Breast epithelium (tissue), 4 donors: ENCODE results near the gene KCNK15. TPM values are rescaled to one million over a fixed set of nuclear protein-coding genes. Genes with fewer than 3 reads are reported as not detected.

Experiments
- DNase-seq, 2 donors: peaks; one replicate each; pipeline ENCODE4 v3.0.0-alpha.2; 2019; ENCODE audit warnings: low spot score in 2 of 2
- H3K27ac ChIP-seq, 2 donors: fragments of 200-600 bp; sonication (generic) in 1 of 2; one replicate each; pipeline ENCODE4 v1.5.1; 2016 to 2019; ENCODE audit warnings: mild to moderate bottlenecking in 1 of 2
- H3K27me3 ChIP-seq, 2 donors: fragments of 200-600 bp; sonication (generic) in 1 of 2; one replicate each; pipeline versions ENCODE4 v1.5.1 to v1.6.0; 2017 to 2019; ENCODE audit warnings: control low read depth in 1 of 2, mild to moderate bottlenecking in 1 of 2
- H3K36me3 ChIP-seq: fragments of 200-600 bp; one replicate; pipeline ENCODE4 v1.5.1; 2019
- H3K4me1 ChIP-seq, 2 donors: fragments of 200-600 bp; sonication (generic); one replicate each; pipeline ENCODE4 v1.5.1; 2016 to 2019; ENCODE audit warnings: control low read depth in 1 of 2
- H3K4me3 ChIP-seq, 3 donors: fragments of 200-600 bp; sonication (generic); 1 replicate in 2 of 3; 2 replicates in 1 of 3; pipeline ENCODE4 v1.5.1; 2016 to 2019; ENCODE audit warnings: mild to moderate bottlenecking in 3 of 3, moderate library complexity in 2 of 3
- H3K9me3 ChIP-seq, 2 donors: fragments of 200-600 bp; sonication (generic) in 1 of 2; one replicate each; pipeline ENCODE4 v1.5.1; 2016 to 2019; ENCODE audit warnings: control low read depth in 1 of 2
- CTCF ChIP-seq, 3 donors: fragments of 450-650 bp; IDR thresholded peaks; one replicate each; pipeline ENCODE4 v1.5.1; 2016 to 2017; ENCODE audit warnings: antibody characterized with exemption in 3 of 3, mild to moderate bottlenecking in 3 of 3, moderate library complexity in 3 of 3
- POLR2A ChIP-seq: fragments of 450-650 bp; IDR thresholded peaks from one replicate; pipeline ENCODE4 v1.6.1; 2016; ENCODE audit warnings: antibody characterized with exemption, mild to moderate bottlenecking, moderate library complexity
- POLR2AphosphoS5 ChIP-seq, 3 donors: sonication (generic); formaldehyde crosslinking; IDR thresholded peaks; one replicate each; pipeline ENCODE4 v1.6.1; 2017; ENCODE audit warnings: antibody characterized with exemption in 3 of 3
- intact Hi-C: fragments of 100-400 bp; cut with DNase I; formaldehyde crosslinking; loops from one replicate; pipeline ENCODE4 v1.15.1; 2023; ENCODE audit warnings: low total_unique reads
- total RNA-seq, 3 donors: library from RNA; depleted of rRNA; stranded (reverse); fragments of >200 nt; gene quantifications; one replicate each; pipeline ENCODE4 v1.1.0, GENCODE V29; 2016

KCNK15 gene
- total RNA-seq, 3 donors from 2014 or later, result 5.0 to 7.3 (median 5.6) TPM

- intact Hi-C loops, result no loop called here
- Histone ChIP-seq H3K36me3 (no peaks in the 10 kb centered on the region), H3K4me1 (peaks cover 10 to 17% of the 10 kb centered on the region in 2 donors), H3K9me3 (no peaks in the 10 kb centered on the region), H3K27me3 (no peaks in the 10 kb centered on the region), H3K27ac (peak overlapping the region; percentile 81 to 94), H3K4me3 (no peak overlapping the region)
- no peak for TF ChIP-seq POLR2AphosphoS5 (IDR thresholded peaks at IDR 0.05)
- TF ChIP-seq CTCF (IDR thresholded peaks at IDR 0.05), result no peak
- no peak for TF ChIP-seq POLR2A
- no peak for DNase-seq
Observed at GRCh38 chr20:44704551-44704971, 41.1 kb upstream of the KCNK15 start.

GRCh38 chr20:44705364-44706094 lies 40.1 kb upstream of the KCNK15 start:
- Histone ChIP-seq H3K27ac (peak overlapping the region; percentile 81 to 94), H3K4me3 (no peak overlapping the region), H3K9me3 (no peaks in the 10 kb centered on the region), H3K27me3 (no peaks in the 10 kb centered on the region), H3K36me3 (no peaks in the 10 kb centered on the region), H3K4me1 (peaks cover 10 to 17% of the 10 kb centered on the region in 2 donors)
- TF ChIP-seq POLR2A, result no peak
- no peak for TF ChIP-seq CTCF (IDR thresholded peaks at IDR 0.05)
- no peak for TF ChIP-seq POLR2AphosphoS5 (IDR thresholded peaks at IDR 0.05)
- intact Hi-C loops, result no loop called here
- DNase-seq, result no peak

GRCh38 chr20:44706301-44707017 lies 39.2 kb upstream of the KCNK15 start:
- Histone ChIP-seq H3K27me3 (peaks cover 0 to 3% of the 10 kb centered on the region in 2 donors), H3K9me3 (no peaks in the 10 kb centered on the region), H3K4me3 (no peak overlapping the region), H3K36me3 (no peaks in the 10 kb centered on the region), H3K27ac (peak overlapping the region; percentile 81 to 94), H3K4me1 (peaks cover 10 to 17% of the 10 kb centered on the region in 2 donors)
- TF ChIP-seq POLR2A (no peak), POLR2AphosphoS5 (IDR thresholded peaks at IDR 0.05) (peak in 1 of 3 donors; percentile 57)
- intact Hi-C loops, result no loop called here
- peak in 1 of 2 donors; percentile 67 for DNase-seq

- TF ChIP-seq POLR2A (no peak), CTCF (IDR thresholded peaks at IDR 0.05) (no peak), POLR2AphosphoS5 (IDR thresholded peaks at IDR 0.05) (no peak)
- H3K9me3 ChIP-seq, result no peaks in the 10 kb centered on the region
- H3K4me3 ChIP-seq, result no peak overlapping the region
- H3K27me3 ChIP-seq, result peaks cover 0 to 3% of the 10 kb centered on the region in 2 donors
- peaks cover 10 to 17% of the 10 kb centered on the region in 2 donors for H3K4me1 ChIP-seq
- intact Hi-C loops, result no loop called here
- no peak for DNase-seq
- H3K36me3 ChIP-seq, result no peaks in the 10 kb centered on the region
- peak overlapping the region in 1 of 2 donors; percentile 81 for H3K27ac ChIP-seq
Observed at GRCh38 chr20:44707018-44707579, 38.6 kb upstream of the KCNK15 start.

GRCh38 chr20:44709380-44709779 lies 36.3 kb upstream of the KCNK15 start:
- Histone ChIP-seq H3K27ac (no peak overlapping the region), H3K4me1 (peaks cover 0 to 14% of the 10 kb centered on the region in 2 donors), H3K27me3 (peaks cover 0 to 3% of the 10 kb centered on the region in 2 donors), H3K4me3 (no peak overlapping the region), H3K36me3 (no peaks in the 10 kb centered on the region), H3K9me3 (no peaks in the 10 kb centered on the region)
- intact Hi-C loops, result no loop called here
- no peak for TF ChIP-seq POLR2A
- no peak for TF ChIP-seq POLR2AphosphoS5 (IDR thresholded peaks at IDR 0.05)
- no peak for TF ChIP-seq CTCF (IDR thresholded peaks at IDR 0.05)
- no peak for DNase-seq
